GM12875 (cell line): ENCODE results near the gene SPTSSA.
"Not testable (repeated sequence)": the region's sequence is repeated elsewhere in the genome, so short reads cannot be mapped to it uniquely, and the experiment has no call there.

ENCODE experiments used
- H3K4me3 ChIP-seq: one replicate; pipeline ENCODE4 v1.5.1; 2011; ENCODE audit warnings: low read depth, low read length, control low read depth
- CTCF ChIP-seq: IDR thresholded peaks from 2 replicates; pipeline ENCODE4 v1.5.1; 2011; ENCODE audit warnings: low read depth, mild to moderate bottlenecking, control low read depth, inconsistent platforms, low read length, moderate library complexity, borderline replicate concordance; ENCODE audit not compliant: insufficient read depth

The SPTSSA gene

GRCh38 chr14:34438438-34438837, 23.6 kb downstream of the SPTSSA start:
- TF ChIP-seq CTCF, result no peak
- H3K4me3 ChIP-seq, result no peak overlapping the region

- no peak for TF ChIP-seq CTCF
- no peak overlapping the region for H3K4me3 ChIP-seq
Observed at GRCh38 chr14:34437729-34438080, 24.3 kb downstream of the SPTSSA start.

GRCh38 chr14:34436960-34437728, 24.9 kb downstream of the SPTSSA start:
- no peak overlapping the region for H3K4me3 ChIP-seq

DNA sequence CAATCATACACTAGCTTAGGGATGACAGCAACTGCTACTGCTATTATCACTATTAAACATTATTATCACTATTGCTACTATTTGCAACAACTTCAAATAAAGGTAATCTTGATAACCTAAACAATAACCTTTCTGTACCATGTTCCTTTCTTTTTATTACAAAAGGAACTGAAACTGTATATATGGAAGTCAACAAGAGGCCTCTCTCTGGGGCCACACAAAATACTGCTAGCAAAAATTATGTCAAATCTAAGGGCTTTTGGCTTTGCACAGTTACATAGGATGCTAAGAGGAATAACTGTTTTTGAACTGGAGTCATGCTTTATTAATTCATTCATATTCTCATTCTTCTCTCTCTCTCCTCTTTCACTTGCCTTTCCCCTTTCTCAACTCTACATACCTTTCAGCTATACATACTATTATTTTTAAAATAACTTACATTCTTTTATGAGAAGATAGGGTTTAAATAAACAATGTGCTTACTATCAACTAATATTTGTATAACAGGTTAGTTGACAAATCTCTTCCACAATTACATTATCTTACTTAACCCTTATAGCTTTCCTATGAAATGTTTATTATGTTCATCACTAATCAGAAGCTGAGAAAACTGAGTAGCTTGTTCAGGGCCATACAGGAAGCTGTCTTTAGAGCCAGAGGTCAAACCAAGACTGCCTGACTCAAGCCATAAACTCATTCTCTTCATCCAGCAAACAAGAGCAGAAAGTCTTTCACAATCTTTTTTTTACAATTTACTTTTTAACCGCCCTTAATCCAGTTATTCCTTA, 25.7 kb downstream of the SPTSSA start:
- TF ChIP-seq CTCF, result no peak
- H3K4me3 ChIP-seq, result no peak overlapping the region

More at GRCh38 chr14:34436960-34437728, 24.9 kb downstream of the SPTSSA start:
- no peak for TF ChIP-seq CTCF

DNA sequence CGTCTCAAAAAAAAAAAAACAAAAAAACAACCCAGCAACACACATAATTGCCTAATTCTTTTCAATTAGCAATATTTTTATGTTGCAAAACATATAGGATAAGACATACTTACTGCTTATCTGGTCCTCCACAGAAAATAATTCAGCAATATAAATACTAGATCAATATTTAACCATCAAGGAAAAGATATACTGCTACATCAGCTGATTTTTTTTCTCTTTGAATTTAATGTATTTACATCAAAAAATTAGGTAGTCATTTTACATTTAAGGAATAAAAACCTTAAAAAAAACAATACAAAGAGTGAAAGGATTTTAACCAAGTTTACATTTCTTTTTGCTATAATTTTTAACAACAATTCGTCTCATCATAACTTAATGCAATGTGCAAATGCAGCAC, 28.1 kb downstream of the SPTSSA start:
- no peak for TF ChIP-seq CTCF
- no peak overlapping the region for H3K4me3 ChIP-seq

GRCh38 chr14:34428102-34428466, 34.0 kb downstream of the SPTSSA start:
- H3K4me3 ChIP-seq, result not testable (repeated sequence)

GRCh38 chr14:34426313-34427295, 35.4 kb downstream of the SPTSSA start:
- no peak for TF ChIP-seq CTCF
- H3K4me3 ChIP-seq, result no peak overlapping the region
